GM20000 (cell line): ENCODE data around the gene STRN3.

Experiments
- DNase-seq: peaks from one replicate; pipeline ENCODE4 v3.0.0; 2012; ENCODE audit warnings: low spot score
- CTCF ChIP-seq: IDR thresholded peaks from 2 replicates; pipeline ENCODE4 v1.5.1; 2012; ENCODE audit warnings: mild to moderate bottlenecking, control low read depth; ENCODE audit errors: extremely low read depth, missing control alignments

STRN3 gene

DNA sequence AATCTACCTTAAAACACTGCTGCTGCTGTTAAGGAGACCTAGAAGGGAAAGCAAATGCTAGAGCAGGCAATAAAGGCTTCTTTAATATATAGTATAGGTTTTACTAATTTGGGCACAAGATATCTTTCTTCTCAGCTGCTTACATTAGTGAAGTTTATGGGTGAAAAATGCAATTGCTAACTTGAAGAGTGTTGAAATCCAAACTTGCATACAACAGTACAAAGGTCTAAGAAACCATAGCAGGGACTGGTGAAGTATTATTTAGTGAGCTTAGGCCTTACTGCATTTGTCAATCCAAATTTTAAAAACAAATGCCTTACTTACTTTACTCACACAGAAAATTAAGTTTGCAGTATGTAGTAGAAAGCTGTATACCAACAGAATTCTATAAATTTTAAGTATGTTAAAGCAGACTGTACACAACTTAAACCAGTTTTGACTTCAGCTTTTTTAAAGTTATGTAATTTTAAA lies 2.1 kb downstream of the STRN3 start:
- TF ChIP-seq CTCF, result no peak

DNA sequence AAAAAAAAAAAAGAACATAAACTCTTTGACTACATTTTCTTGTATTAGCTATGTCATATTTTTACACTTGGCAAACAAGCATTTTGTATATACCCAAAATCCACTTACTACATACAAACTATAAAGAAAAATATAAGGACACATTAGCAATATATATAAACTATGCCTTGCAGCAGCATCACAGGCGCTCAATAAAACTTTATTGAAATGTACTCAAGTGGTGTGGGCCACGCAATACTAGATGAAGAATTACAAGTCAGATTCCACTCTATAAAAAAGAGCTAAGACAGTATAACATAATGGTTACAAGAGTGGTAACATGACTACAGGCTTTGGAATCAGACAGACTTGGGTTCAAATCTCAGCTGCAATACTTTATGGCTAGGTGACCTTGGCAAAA lies 3.8 kb downstream of the STRN3 start:
- no peak for DNase-seq
- no peak for TF ChIP-seq CTCF

More for the DNA sequence above, 2.1 kb downstream of the STRN3 start:
- DNase-seq, result no peak

DNA sequence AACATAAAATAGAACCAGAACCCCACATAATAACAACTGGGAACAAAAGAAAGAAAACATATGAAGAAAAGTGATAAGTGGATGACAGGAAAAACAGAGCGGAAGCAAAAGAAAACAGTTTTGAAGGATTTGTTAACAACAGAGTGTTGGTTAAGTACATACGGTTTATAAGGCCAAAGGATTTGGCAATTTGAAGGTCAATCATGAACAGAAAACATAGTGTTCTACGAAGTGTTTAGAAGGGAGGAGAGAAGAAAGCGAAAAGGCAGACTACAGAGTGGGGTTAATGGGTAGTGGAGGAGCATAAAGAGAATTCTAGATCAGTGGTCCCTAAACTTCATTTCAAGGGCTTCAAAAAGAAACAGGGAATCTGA lies 4.6 kb downstream of the STRN3 start:
- DNase-seq, result no peak
- TF ChIP-seq CTCF, result no peak

DNA sequence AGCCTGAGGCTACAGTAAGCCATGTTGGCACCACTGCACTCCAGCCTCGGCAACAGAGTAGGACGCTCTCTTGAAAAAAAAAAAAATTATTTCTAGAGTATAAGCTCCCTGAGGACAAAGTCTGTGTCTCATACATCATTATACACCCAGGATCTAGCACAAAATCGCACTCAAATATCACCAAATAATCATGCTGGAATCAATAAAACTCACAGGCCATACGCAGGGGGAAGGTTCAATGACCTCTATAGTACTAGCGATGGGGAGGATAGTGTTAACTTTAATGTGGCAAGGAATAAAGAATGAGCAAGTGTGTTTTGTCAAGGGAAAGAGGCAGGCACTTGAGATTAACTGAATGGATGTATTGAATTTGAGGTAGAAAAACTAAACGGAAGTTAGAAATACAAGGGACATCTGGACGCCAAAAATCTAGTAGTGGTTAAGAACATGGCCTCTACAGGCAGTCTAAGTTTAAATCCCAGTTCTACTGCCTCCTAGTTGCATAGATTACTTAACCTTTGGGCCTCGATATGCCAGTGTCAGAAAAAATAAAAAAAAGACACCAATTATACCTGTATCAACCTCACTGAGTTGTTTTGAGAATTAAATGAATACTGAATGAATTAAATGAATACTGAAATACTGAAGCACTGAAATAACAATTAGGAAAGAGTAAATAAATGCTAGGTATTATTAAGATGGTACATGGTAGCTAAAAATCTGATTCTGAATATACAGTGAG lies 5.2 kb downstream of the STRN3 start:
- no peak for DNase-seq
- TF ChIP-seq CTCF, result no peak

DNA sequence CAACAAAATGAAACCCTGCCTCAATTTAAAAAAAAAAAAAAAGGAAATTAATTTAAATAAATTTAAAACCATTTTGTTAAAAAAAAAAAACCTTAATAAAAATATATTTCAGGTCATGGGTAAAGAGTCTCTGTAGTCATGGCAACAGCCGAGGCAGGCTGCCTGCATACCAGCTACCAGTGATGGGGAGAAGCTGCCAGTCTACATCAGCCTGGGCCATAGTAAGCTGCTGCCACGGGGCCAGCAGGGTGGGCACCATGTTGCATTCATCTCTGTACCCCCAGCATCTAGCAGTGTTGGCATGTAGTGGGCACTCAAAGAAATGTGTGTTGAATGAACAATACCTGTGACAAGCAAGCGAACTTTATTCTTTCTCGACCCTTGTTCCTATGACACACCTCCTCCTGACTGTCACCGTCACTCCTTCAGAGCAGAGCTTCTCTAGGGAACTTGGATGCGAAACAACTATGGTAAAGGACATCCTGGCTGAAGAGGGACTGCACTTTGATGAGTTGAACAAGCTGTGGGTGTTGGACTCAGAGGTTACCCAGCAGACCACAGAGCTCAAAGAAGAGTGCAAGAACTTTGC lies 8.0 kb downstream of the STRN3 start:
- TF ChIP-seq CTCF, result no peak
- DNase-seq, result no peak

DNA sequence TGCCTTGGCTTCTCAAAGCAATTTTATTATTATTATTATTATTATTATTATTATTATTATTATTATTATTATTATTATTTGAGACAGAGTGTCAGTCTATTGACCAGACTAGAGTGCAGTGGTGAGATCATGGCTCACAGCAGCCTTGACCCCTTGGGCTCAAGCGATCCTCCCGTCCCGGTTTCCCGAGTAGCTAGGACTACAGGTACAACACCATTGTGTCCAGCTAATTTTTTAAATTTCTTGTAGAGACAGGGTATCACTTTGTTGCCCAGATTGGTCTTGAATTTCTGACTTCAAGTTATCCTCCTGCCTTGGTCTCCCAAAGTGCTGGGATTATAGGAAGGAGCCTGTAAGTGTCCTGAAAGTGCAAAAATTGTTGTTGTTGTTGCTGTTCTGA lies 12.3 kb downstream of the STRN3 start:
- TF ChIP-seq CTCF, result no peak
- DNase-seq, result no peak

- DNase-seq, result no peak
Observed at GRCh38 chr14:31010935-31011334, 15.2 kb downstream of the STRN3 start.

More at GRCh38 chr14:31010935-31011334, 15.2 kb downstream of the STRN3 start:
- TF ChIP-seq CTCF, result no peak
